G401 (cell line): ENCODE results near the gene MPZL2. TPM values are rescaled to one million over a fixed set of nuclear protein-coding genes. Genes with fewer than 3 reads are reported as not detected.
"Not testable (repeated sequence)": the region's sequence is repeated elsewhere in the genome, so short reads cannot be mapped to it uniquely, and the experiment has no call there.

Experiments
- DNase-seq: peaks from one replicate; pipeline ENCODE4 v3.0.0-alpha.2; 2015; ENCODE audit warnings: low spot score
- in situ Hi-C: cut with HindIII; loops from 2 replicates; pipeline ENCODE4 v1.10.0; 2016; ENCODE audit warnings: low sequenced_read_pairs, mixed read lengths
- total RNA-seq: library from RNA; depleted of rRNA; stranded (reverse); fragments of >200 nt; shearing (Covaris generic); gene quantifications from 2 replicates; pipeline ENCODE4 v1.2.3, GENCODE V29; 2014; rRNA removed

Gene MPZL2
- total RNA-seq: not detected in 2 replicates

DNA sequence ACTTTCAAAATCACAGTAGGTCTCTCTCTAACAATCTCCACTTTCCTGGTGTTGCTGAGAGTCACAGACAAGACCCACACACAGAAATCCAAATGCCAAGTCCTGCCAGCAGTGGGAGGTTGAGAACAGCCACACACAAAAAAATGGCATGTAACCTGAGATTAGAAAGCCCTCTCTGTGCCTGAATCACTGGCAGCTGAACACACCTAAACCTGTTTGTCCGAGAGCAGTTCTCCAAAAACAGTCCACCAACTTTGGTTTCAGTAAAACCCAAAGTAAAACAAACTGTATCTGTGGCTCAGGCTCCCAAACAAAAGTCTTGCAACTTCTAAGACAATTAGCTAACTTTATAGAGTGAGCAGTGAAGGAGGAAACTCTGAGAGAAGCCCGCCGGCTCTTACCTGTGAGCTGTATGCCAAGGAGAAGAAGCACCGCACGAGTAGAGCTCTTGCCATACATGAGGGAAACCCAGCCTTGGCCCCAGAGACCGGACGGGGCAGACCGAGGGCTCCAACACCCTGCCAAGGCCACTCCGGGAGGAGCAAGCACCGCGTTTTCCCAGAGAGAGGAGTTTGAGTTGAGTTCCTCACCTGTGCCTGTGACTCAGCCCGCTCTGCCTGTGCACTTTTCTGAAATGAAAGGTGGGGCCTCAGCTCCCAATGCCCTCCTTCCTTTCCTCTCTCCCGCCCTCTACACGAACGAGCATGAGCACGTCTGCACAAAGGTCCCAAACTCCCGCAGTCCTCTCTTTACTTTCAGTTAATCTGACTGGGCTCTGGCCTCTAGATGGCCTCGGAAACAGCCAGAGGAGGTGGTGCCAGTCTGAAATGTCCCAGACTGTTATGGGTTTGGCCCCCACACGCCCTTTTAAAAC lies at the start of gene MPZL2:
Gene MPZL2 (minus strand): TSS at position 603 of the 874 bp plus-strand sequence. CDS start 144 bp downstream, at position 459.
- in situ Hi-C loops: no loop called here
- no peak for DNase-seq

DNA sequence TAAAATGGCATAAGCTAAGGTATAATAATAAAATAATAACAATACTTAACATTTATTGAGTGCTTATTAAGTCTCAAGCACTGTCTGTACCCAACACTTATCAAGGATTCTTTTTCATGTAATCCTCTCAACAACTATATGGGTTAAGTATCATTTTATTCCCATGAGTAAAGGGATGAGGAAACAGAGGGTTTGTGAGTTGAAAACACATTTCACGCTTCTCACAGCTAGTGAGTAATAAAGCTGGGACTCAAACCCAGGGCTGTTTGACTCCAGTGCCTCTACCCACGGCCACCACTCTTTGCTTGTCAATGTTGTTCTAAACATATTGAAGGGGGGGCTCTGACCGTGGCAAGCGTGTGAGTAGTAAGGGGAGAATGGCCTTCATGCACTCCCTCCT lies 49.1 kb upstream of the MPZL2 start:
- DNase-seq: no peak
- in situ Hi-C loops: no loop called here

DNA sequence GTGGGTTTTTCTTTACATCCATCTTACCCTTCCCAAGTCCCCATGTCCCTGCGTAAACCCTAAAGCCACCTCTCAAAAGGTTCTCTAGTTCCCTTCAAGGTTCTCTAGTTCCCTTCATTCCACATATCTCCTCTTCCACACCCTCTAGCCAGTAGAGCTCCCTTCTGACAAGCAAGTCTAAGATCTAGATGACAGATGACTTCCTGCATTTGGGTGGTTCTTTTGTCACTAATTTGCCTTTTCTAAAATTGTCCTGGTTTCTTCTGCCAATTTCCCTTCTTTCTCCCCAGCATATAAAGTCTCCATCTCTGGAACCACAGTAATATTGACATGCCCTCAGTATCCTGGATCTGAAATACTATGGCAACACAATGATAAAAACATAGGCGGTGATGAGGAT lies 48.2 kb upstream of the MPZL2 start:
- no peak for DNase-seq
- in situ Hi-C loops: no loop called here

DNA sequence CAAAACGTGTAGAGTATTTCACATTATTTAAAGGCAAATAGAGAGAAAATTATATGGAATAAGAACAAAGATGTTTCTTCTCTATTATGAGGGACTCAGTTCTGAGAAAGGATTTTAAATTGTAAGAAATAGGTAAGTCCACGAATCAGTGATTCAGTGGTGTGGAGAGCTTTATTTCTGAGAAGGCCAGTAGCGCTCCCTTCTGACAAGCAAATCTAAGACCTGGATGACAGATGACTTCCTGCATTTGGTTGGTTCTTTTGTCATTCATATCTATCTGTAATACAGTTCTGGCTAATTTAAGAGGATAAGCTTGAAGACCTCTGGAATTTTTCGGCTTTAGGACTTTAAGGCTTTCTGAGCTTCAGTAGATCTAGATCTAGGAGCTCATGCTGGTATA lies 47.4 kb upstream of the MPZL2 start:
- DNase-seq: no peak
- in situ Hi-C loops: no loop called here

DNA sequence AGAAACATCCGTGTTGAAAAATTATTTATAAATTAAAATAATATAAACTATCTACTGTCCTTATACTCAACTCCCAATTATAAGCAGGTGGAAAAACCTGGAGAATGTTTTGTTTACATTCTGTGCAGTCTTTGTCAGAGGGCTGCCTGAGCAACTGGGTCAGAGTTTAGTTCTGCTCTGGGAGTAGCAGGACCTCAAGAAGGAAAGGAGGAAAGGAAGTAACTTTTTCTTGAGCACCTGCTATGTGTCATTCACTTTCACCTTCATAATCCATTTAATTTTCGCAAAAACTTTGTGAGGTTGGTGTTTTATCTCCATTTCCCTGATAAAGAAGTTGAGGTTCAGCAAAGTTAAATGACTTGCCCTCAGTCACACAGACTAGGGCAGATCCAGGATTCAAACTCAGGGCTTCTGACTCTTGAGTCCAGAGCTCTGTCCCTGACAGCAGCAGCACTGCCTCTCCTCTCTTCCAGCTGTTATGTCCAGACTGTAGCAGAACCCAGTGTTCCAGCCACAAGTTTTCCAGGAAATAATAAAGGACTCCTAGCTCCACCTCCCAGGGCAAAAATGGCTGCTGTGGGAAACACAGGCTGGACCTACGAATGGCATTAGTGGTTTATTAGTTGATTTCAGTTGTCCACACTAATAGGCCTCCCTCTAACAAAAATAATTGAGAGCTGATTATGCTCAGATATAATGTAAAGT lies 46.8 kb upstream of the MPZL2 start:
- in situ Hi-C loops: no loop called here
- DNase-seq: no peak

DNA sequence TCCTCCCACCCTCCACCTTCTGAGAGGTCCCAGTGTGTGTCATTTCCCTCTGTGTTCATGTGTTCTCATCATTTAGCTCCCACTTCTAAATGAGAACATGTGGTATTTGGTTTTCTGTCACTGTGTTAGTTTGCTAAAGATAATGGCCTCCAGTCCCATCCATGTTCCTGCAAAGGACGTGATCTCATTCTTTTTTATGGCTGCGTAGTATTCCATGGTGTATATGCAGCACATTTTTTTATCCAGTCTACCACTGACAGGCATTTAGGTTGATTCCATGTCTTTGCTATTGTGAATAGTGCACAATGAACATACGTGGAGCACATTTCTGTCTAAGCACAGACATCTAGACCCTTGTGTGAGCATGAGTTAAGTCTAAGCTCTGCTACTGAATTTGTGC lies 46.2 kb upstream of the MPZL2 start:
- in situ Hi-C loops: no loop called here
- no peak for DNase-seq

DNA sequence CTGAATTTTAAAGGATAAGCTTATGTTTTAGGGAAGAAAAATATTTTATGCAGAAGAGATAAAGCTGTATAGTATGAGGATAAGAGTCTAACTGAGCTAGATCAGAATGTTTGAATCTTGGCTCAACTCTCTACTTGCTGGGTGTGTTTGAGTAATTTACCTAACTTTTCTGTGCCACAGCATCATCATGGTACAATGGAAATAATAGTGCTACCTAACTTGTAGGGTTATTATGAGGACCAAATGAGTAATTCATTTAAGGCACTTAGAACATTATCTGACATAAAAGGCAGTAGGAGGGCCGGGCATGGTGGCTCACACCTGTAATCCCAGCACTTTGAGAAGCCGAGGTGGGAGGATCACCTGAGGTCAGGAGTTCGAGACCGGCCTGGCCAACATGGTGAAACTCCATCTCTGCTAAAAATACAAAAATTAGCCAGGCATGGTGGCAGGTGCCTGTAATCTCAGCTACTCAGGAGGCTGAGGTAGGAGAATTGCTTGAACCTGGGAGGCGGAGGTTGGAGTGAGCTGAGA lies 45.0 kb upstream of the MPZL2 start:
- DNase-seq, in situ Hi-C loops: not testable (repeated sequence)

DNA sequence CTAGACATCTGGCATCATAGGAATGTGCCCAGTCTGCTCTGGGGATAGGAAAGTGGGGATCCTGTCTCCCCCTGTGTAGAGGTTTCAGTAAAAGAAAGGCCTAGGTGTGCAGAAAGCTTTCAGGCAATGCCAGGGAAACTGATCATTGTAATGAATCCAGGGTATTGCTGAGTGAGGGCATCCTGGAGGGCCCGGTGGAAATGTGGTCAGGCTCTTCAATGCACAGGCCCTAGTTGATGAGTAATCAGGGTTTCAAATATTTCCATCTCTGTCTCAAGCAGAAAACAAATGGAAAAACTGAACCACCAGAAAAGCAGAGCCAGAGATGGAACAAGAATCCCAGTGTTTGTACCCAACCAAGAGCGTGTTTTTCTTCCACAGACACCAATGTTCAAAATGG lies 42.5 kb upstream of the MPZL2 start:
- in situ Hi-C loops: no loop called here

DNA sequence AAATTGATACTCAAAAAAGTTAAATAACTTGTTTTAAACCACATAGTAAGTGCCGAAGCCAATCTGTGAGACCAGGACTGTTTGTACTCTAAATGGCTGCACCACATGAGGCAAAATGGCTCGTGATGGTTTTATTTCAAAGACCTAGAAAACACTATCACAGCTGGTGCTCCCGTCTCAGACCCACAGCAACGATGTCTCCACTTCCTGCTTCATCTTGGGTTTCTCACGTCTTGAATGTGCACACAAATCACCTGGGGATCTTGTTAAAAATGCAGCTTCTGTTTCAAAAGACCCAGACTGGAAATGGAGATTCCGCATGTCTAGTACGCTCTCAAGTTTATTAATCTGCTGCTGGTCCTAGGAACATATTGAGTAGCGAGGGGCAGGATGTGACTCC lies 41.6 kb upstream of the MPZL2 start:
- in situ Hi-C loops: no loop called here
- DNase-seq: no peak

More for the DNA sequence above, 42.5 kb upstream of the MPZL2 start:
- DNase-seq: no peak

DNA sequence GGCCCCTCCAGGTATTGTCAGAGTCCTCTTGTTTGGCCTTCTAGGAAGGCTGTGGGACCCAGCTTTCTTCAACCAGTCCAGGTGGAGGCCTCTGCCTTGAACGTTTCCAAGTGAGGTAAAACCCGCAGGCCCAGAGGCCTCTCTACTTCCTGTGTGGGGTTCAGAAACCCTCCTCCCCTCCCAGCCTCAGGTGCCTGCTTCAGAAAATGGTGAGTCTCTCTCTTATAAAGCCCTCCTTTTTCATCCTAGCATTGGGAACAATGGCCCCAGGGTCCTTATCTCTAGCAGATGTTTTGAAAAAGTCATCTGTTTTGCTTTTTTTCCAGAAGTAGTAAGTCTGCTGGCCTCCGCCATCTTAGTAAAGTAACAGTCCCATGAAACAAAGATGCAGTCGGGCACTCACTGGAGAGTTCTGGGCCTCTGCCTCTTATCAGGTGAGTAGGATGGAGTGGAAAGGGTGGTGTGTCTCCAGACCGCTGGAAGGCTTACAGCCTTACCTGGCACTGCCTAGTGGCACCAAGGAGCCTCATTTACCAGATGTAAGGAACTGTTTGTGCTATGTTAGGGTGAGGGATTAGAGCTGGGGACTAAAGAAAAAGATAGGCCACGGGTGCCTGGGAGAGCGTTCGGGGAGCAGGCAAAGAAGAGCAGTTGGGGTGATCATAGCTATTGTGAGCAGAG lies 40.6 kb upstream of the MPZL2 start, which contains the start of gene CD3E:
Gene CD3E (plus strand): TSS at position 163 of the 681 bp plus-strand sequence. CDS start 223 bp downstream, at position 386.
- in situ Hi-C loops: no loop called here

DNA sequence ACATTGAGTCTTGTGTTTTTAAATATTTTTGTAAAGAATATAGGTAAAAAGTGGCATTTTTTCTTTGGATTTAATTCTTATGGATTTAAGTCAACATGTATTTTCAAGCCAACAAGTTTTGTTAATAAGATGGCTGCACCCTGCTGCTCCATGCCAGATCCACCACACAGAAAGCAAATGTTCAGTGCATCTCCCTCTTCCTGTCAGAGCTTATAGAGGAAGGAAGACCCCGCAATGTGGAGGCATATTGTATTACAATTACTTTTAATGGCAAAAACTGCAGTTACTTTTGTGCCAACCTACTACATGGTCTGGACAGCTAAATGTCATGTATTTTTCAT lies 40.1 kb upstream of the MPZL2 start:
- in situ Hi-C loops: no loop called here
- DNase-seq: no peak

More for the DNA sequence above, 40.6 kb upstream of the MPZL2 start, which contains the start of gene CD3E:
- no peak for DNase-seq

DNA sequence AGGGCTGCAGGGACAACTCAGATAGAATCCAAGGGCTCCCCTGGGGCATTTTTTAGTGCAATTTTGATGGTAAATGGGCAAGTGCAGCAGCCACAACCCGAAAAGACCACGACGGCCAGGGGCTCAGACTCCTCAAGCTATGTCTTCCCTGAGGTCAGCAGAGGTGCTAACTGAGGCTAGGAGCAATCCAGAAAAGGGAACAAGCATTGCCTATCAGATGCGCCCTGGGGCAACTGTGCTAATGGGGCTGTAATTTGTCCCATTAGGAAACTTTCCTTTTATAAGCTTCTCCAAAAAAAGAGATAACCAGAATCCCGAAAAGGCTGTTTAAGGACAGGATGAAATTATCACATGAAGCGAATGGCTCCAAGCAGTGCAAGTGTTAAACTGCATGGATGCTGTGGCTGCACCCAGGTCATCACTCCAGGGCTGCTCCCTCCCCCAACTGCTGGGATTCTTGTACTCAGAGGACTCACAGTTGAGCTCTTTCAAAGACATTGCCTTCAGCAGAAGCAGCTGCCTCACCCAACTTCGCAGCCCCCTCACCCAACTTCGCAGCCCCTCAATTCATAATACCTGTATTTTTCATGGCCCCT lies 37.6 kb upstream of the MPZL2 start:
- no peak for DNase-seq
- in situ Hi-C loops: no loop called here

DNA sequence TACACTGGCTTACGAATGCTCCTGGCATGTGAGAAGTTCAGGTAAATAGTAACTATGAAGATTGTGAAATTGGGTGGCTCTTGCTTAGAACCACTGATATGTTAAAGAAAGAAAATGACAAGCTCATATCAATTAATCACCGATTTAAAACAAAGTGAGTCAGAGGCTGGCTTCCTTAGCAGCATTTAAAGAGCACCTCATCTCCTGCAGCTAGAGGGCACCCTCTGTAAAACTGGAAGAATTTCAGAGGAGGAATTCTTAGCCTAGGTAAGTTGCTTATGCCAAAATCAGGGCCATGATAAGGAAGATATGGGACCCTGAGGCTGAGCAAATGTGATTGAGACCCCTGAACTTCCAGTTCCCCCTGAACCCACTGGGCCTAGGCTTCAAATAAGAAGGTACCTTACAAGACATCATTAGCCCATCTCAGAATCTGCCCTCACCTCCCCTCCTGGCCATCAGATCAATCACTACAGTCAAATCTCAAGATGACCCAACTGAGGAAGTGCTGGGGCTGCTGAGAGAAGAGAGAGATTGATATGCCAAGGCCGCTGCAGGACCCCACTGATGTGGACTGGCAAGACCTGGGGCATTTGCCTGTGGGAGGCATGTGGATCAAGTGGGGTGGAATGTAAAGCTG lies 31.8 kb upstream of the MPZL2 start:
- DNase-seq: peak; percentile 47
- in situ Hi-C loops: no loop called here

DNA sequence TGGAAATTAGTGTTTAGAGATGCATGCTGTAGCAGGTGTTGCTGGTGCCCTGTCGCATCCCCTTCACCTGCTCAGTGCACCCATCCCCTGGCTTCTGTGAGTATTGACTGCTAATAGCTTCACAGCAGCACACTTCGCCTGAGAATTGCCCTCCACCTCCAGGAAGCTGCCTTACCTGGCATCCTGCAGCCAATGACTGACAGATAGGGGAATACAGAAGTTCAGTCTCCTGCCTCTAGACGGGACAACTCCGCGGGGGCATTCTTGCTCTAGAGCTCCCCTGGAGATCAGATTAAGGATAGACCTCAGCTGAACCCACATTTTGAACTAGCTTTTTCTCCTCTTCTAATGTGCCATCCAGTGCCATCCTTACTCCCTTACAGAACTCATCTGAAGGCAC lies 31.1 kb upstream of the MPZL2 start:
- DNase-seq: no peak

DNA sequence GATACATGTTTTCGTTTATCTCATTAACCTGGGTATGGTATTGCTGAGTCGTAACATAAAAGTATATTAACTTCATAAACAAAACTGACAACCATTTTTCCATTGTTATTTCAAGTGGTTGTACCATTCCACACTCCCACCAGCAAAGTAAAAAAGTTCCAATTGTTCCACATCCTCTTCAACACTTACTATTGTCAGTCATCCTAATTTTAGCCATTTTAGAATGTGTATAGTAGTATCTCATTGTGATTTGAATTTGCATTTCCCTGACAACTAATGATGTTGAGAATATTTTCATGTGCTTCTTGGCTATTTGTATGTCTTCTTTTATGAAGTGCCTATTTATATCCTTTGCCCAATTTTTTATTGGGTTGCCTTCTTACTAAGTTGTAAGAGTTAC lies 30.0 kb upstream of the MPZL2 start:
- DNase-seq: no peak
- in situ Hi-C loops: no loop called here

More for the DNA sequence above, 31.1 kb upstream of the MPZL2 start:
- in situ Hi-C loops: no loop called here

DNA sequence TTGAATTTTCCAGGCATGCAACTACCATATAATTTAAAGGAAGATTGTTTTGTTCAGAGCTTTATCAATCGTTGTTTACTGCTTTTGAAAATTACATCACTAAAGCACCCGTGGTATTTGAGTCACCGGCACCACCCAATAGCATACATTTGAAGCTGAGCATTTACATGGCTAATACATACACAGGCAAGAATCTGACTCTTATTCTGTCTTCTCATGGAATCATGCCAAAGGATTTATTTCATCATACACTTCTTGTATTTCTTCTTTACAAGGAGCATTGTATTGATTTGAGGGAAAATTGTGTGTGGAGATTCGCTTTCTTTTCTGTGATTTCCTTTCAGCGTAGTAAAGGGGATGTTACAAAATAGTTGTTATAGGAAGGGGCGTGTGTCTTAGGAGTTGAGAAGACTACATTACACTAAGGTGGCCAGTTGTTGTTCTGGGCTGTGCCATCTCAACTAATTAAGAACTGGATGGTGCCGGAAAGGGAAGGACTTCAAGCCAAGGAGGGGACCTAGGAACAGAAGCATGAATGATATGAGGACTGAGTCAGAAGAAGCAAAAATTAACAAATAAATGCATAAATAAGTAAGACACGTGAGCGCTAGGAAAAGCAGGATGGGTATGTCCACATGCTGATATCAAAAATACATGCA lies 27.5 kb upstream of the MPZL2 start:
- in situ Hi-C loops: no loop called here
- no peak for DNase-seq

DNA sequence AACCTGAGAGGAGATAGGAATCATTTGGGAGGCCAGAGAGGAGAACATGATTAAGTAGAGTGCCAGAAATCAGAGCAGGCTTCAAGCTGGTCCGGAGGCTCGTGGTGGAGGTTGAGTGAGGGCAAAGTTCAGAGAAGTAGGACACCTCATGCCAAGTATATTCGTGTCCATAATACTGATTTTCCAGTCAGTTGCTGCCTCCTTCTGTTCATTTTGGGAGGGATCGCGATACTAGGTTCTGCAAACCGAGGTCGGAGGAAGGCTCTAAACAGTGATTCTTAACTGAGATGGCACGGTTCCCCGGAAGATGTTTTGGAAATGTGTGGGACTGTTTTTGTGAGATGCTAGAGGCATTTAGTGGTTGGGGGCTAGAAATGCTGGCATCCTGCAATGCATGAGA lies 26.8 kb upstream of the MPZL2 start:
- in situ Hi-C loops: no loop called here
- peak; percentile 33 for DNase-seq

DNA sequence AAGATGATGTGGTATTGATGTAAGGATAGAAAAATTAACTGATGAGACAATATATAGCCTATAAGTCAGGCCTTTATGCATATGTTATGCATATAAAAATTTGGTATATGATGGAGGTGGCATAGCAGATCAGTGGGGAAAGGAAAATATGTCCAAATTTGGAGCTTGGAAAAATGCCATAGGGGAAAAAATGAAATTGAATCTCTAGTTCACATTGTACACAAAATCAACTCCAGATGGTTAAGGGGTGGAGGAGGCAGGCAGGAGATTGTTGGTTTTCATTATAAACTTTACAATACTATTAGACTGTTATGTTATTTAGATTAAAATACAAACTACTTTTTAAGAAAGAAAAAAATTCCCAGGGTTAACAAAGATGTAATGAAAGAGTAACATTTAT lies 25.3 kb upstream of the MPZL2 start:
- DNase-seq: no peak
- in situ Hi-C loops: no loop called here
